Measurements from ENCODE around the gene EHMT1.
"Not testable (repeated sequence)": the region's sequence is repeated elsewhere in the genome, so short reads cannot be mapped to it uniquely, and the experiment has no call there.

Gene EHMT1

DNA sequence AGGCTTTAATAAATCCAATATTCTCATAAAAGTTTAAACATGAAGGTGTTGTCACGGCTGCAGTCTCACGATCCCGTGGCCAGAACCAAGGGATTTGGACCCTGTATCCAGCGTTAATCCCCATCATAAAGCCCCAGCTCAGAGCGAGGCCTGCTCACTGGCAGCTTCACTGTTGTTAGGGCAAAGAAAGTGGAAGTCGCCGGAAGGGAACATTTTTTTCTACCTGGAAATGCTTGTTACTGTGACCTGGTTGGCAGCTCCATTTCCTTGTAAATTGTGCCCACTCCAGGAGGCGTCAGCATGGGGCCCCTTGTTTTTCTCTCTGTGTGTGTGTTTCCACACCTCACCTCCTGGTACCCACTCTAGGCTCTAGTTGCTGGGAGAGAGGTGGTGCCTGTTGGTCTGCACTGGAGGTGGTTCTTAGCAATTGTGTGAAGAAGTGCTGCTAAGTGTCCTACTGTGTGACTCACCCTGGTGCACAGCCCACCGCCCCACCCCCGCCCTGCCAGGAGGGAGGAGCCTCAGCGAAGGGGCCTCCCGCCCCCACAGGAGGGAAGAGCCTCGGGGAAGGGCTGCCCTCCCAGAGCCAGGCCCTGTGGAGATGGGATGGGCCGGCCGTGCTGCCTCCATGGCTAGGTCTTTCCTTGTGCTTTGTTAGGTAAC is 105.1 kb downstream of the EHMT1 start:
- TF ChIP-seq ZFX (IDR thresholded peaks at IDR 0.05) = no peak
- TF ChIP-seq, protein P1, sequence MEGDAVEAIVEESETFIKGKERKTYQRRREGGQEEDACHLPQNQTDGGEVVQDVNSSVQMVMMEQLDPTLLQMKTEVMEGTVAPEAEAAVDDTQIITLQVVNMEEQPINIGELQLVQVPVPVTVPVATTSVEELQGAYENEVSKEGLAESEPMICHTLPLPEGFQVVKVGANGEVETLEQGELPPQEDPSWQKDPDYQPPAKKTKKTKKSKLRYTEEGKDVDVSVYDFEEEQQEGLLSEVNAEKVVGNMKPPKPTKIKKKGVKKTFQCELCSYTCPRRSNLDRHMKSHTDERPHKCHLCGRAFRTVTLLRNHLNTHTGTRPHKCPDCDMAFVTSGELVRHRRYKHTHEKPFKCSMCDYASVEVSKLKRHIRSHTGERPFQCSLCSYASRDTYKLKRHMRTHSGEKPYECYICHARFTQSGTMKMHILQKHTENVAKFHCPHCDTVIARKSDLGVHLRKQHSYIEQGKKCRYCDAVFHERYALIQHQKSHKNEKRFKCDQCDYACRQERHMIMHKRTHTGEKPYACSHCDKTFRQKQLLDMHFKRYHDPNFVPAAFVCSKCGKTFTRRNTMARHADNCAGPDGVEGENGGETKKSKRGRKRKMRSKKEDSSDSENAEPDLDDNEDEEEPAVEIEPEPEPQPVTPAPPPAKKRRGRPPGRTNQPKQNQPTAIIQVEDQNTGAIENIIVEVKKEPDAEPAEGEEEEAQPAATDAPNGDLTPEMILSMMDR (conservative IDR thresholded peaks at IDR 0.05) = no peak
- H3K27ac ChIP-seq = 0 out of 2 replicates have a peak overlapping the region, but pooled peaks have one; percentile 5

DNA sequence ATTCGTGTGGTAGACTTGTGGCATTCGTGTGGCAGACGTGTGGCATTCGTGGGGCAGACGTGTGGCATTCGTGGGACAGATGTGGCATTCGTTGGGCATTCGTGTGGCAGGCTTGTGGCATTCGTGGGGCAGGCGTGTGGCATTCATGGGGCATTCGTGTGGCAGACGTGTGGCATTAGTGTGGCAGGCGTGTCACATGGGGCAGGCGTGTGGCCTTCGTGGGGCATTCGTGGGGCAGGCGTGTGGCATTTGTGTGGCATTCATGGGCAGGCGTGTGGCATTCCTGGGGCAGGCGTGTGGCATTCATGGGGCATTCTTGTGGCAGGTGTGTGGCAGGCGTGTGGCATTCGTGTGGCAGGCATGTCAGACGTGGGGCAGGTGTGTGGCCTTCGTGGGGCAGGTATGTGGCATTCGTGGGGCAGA is 106.0 kb downstream of the EHMT1 start:
- no peak for TF ChIP-seq ZFX (IDR thresholded peaks at IDR 0.05)
- TF ChIP-seq, protein P1 (conservative IDR thresholded peaks at IDR 0.05) = no peak
- H3K27ac ChIP-seq = no peak overlapping the region

DNA sequence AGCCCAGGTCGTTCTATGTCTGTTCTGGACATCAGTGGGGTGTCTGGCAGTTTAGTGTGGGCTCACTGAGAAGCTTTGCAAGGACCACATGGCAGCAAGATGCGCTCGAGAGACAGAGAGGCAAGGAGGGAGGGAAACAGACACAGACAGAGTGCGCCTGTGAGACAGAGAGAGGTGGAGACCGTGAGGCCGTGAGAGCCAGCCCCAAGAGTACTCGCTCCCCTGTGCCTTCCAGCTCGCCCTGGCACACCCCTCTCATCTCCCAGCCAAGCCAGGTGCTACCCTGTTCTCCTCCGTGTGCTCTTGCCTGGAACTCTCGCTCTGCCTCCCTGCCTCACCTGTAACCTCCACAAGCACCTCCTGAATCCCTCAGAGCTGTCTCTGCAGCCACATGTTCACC is 106.8 kb downstream of the EHMT1 start:
- no peak for TF ChIP-seq ZFX (IDR thresholded peaks at IDR 0.05)
- TF ChIP-seq, protein P1 (conservative IDR thresholded peaks at IDR 0.05) = no peak
- H3K27ac ChIP-seq = no peak overlapping the region

DNA sequence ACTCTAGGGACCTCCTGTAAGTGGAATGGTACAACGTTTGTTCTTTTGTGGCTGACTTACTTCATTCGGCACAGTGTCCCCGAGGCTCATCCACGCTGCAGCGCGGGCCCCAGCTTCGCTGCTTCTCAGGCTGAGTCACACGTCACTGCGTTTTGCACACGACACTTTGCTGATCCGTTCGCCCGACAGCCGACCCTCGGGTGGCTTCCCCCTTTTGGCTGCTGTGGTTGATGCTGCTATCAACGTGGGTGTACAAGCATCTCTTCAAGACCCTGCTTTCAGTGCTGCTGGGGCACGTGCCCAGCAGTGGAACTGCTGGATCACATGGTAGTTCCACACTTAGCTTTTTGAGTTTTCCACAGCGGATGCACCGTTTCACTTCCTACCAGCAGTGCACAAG is 107.5 kb downstream of the EHMT1 start:
- H3K27ac ChIP-seq = not testable (repeated sequence)

DNA sequence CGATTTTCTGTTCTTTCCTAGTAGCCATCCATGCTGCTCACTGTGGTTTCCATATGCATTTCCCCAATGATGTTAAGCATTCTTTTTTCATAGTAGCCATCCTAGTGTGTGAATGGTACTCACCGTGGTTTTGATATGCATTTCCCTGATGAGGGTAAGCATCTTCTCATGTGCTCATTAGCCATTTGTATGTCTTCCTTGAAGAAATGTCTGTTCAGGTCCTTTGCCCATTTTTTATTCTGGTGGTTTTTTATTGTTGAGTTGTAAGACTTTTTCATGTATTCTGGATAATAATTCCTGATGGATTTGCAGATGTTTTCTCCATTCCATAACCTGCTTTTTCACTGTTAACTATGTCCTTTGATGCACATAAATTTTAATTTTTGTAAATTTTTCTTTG is 108.0 kb downstream of the EHMT1 start:
- TF ChIP-seq ZFX (IDR thresholded peaks at IDR 0.05) = no peak
- TF ChIP-seq, protein P1 (conservative IDR thresholded peaks at IDR 0.05) = no peak
- H3K27ac ChIP-seq = no peak overlapping the region

DNA sequence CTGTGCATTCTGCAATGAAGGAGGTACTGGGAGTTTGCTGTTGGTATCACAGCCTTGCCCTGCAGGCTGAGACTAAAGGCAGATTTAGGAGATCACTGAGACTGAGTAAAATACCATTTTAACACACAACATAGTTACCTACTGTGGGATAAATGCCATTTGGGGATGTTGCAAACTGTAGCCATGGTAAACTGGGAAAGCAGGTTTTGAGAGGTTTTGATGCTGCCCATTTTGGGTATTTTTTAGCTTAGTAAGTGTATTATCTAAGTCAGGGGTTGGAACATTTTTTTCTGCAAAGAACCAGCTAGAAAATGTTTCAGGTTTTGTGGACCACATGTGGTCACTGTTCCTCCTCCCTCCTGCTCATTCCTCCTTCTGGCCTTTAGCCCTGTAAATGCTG is 108.9 kb downstream of the EHMT1 start:
- H3K27ac ChIP-seq = no peak overlapping the region
- TF ChIP-seq, protein P1 (conservative IDR thresholded peaks at IDR 0.05) = no peak
- no peak for TF ChIP-seq ZFX (IDR thresholded peaks at IDR 0.05)

DNA sequence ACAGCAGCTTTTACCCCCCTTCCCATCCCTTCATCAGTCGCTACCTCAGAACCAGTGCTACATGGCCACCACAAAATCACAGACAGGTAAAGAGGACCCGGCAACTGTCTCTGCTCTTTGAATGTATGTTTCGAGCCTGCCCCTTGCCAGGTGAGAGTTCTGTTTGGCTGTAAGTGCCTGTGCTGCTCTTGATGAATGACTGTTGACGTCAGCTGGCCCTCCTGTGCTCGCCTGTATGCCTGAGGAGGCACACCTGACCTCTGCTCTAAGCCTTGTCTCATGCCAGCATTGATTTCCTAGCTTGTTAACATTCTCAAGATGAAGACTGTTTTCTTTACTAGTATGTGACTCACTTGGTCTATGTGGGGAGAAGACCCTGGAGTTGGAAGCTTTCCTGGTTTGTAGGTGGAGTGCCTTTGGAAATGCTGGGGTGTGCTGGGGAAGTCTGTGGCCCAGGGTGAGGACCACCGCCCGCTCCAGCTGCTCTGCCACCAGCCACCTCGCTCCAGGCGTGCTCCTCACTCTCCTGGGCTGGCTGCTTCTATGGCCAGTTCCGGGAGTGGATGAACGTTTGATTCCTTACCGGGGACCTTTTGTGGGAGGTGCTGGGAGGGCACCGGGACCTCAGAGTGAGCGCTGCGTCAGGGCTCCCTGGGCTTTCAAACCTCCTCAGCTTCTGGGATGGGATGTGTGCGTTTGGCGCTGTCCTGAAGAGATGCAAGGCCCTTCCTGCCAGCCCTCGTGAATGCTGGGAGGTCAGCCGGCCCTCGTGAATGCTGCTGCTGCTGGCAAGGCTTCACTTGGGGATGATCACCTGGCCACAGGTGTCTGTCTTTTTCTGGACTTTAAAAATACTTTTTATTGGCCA is 109.9 kb downstream of the EHMT1 start:
- TF ChIP-seq ZFX (IDR thresholded peaks at IDR 0.05) = no peak
- TF ChIP-seq, protein P1 (conservative IDR thresholded peaks at IDR 0.05) = no peak
- no peak overlapping the region for H3K27ac ChIP-seq

Data from C4-2B (cell line).